GM23248 (cell line): ENCODE data around the gene URB1.

Experiments used
- EZH2 ChIP-seq: fragments of 200-600 bp; sonication (generic); IDR thresholded peaks from 2 replicates; pipeline ENCODE4 v1.6.1; 2018; ENCODE audit warnings: antibody characterized with exemption, mild to moderate bottlenecking; ENCODE audit not compliant: insufficient read depth, poor library complexity, severe bottlenecking
- EZH2phosphoT487 ChIP-seq: fragments of 200-600 bp; sonication (generic); IDR thresholded peaks from 2 replicates; pipeline ENCODE4 v1.6.1; 2018; ENCODE audit warnings: antibody characterized with exemption, moderate library complexity, mild to moderate bottlenecking, low read depth; ENCODE audit not compliant: insufficient read depth

GRCh38 chr21:32325706-32326105 is 67.1 kb downstream of the URB1 start:
- TF ChIP-seq EZH2phosphoT487, result no peak
- TF ChIP-seq EZH2, result no peak
